H9 (cell line): ENCODE results near the gene NKX1-2. TPM values are rescaled to one million over a fixed set of nuclear protein-coding genes. Genes with fewer than 3 reads are reported as not detected.
A peak's percentile ranks its signal among the peaks of the same experiment; 100 is the strongest.

Experiments used
- DNase-seq: peaks from one replicate; pipeline ENCODE4 v3.0.0-alpha.2; 2017
- H2AFZ ChIP-seq: one replicate; pipeline ENCODE4 v1.6.1; 2013; ENCODE audit warnings: mild to moderate bottlenecking, low read length, control low read depth, moderate library complexity
- H2AK5ac ChIP-seq: 2 replicates; pipeline ENCODE4 v1.6.1; 2013; ENCODE audit warnings: low read length, control low read depth, mixed read lengths; ENCODE audit not compliant: insufficient read length
- H2BK120ac ChIP-seq: one replicate; pipeline ENCODE4 v1.6.1; 2013; ENCODE audit warnings: low read depth, mild to moderate bottlenecking, low read length, control low read depth, inconsistent platforms; ENCODE audit not compliant: poor library complexity, severe bottlenecking
- H2BK12ac ChIP-seq: 2 replicates; pipeline ENCODE4 v1.6.1; 2013; ENCODE audit warnings: low read length, control low read depth, mixed read lengths, low read depth; ENCODE audit not compliant: insufficient read length
- H2BK15ac ChIP-seq: 2 replicates; pipeline ENCODE4 v1.6.1; 2013; ENCODE audit warnings: low read depth, low read length, control low read depth
- H2BK20ac ChIP-seq: one replicate; pipeline ENCODE4 v1.6.1; 2013; ENCODE audit warnings: low read depth, mild to moderate bottlenecking, low read length, control low read depth, inconsistent platforms; ENCODE audit not compliant: poor library complexity, severe bottlenecking
- H2BK5ac ChIP-seq: 2 replicates; pipeline ENCODE4 v1.6.1; 2013; ENCODE audit warnings: low read length, control low read depth, mixed read lengths; ENCODE audit not compliant: insufficient read length
- H3K14ac ChIP-seq: 2 replicates; pipeline ENCODE4 v1.6.1; 2013; ENCODE audit warnings: low read length, control low read depth; ENCODE audit not compliant: insufficient read depth
- H3K18ac ChIP-seq: 2 replicates; pipeline ENCODE4 v1.6.1; 2013; ENCODE audit warnings: low read depth, mild to moderate bottlenecking, mixed read lengths, low read length, control low read depth; ENCODE audit not compliant: insufficient read length
- H3K23ac ChIP-seq: 2 replicates; pipeline ENCODE4 v1.6.1; 2013; ENCODE audit warnings: low read length, control low read depth, mixed read lengths, low read depth; ENCODE audit not compliant: insufficient read length
- H3K23me2 ChIP-seq: 2 replicates; pipeline ENCODE4 v1.6.1; 2013; ENCODE audit warnings: low read depth, mild to moderate bottlenecking, mixed read lengths, low read length, control low read depth; ENCODE audit not compliant: insufficient read length, poor library complexity, severe bottlenecking
- H3K27ac ChIP-seq: 2 replicates; pipeline ENCODE4 v1.5.1; 2013; ENCODE audit warnings: low read length, control low read depth, mixed read lengths, low read depth; ENCODE audit not compliant: insufficient read length
- H3K27me3 ChIP-seq: 2 replicates; pipeline ENCODE4 v1.6.1; 2013; ENCODE audit warnings: low read length, control low read depth, inconsistent platforms; ENCODE audit not compliant: insufficient read depth
- H3K4ac ChIP-seq: 2 replicates; pipeline ENCODE4 v1.6.1; 2013; ENCODE audit warnings: low read depth, mild to moderate bottlenecking, control low read depth, inconsistent platforms, low read length, moderate library complexity
- H3K4me1 ChIP-seq: 2 replicates; pipeline ENCODE4 v1.6.1; 2013; ENCODE audit warnings: low read length, control low read depth, inconsistent platforms; ENCODE audit not compliant: insufficient read depth
- H3K4me2 ChIP-seq: 2 replicates; pipeline ENCODE4 v1.6.1; 2013; ENCODE audit warnings: low read length, control low read depth, mixed read lengths; ENCODE audit not compliant: insufficient read length, insufficient read depth
- H3K56ac ChIP-seq: 2 replicates; pipeline ENCODE4 v1.6.1; 2013; ENCODE audit warnings: low read depth, mild to moderate bottlenecking, mixed read lengths, low read length, control low read depth; ENCODE audit not compliant: insufficient read length
- H3K79me1 ChIP-seq: 2 replicates; pipeline ENCODE4 v1.6.1; 2013; ENCODE audit warnings: low read depth, mild to moderate bottlenecking, moderate library complexity, low read length, control low read depth, inconsistent platforms; ENCODE audit not compliant: insufficient read depth, poor library complexity, severe bottlenecking
- H3K79me2 ChIP-seq: 2 replicates; pipeline ENCODE4 v1.6.1; 2013; ENCODE audit warnings: low read length, control low read depth, inconsistent platforms; ENCODE audit not compliant: insufficient read depth
- H3K9ac ChIP-seq: 2 replicates; pipeline ENCODE4 v1.6.1; 2013; ENCODE audit warnings: low read length, control low read depth, mixed read lengths; ENCODE audit not compliant: insufficient read length; ENCODE audit errors: extremely low read depth
- H3K9me3 ChIP-seq: one replicate; pipeline ENCODE4 v1.6.1; 2013; ENCODE audit warnings: low read depth, low read length, inconsistent platforms; ENCODE audit not compliant: control insufficient read depth
- H3T11ph ChIP-seq: one replicate; pipeline ENCODE4 v1.6.1; 2013; ENCODE audit warnings: mild to moderate bottlenecking, low read length, control low read depth, inconsistent platforms
- H4K20me1 ChIP-seq: one replicate; pipeline ENCODE4 v1.6.1; 2013; ENCODE audit not compliant: control insufficient read depth, insufficient read length, insufficient read depth
- H4K5ac ChIP-seq: 2 replicates; pipeline ENCODE4 v1.6.1; 2013; ENCODE audit warnings: low read depth, mild to moderate bottlenecking, mixed read lengths, low read length, control low read depth; ENCODE audit not compliant: insufficient read length
- H4K8ac ChIP-seq: replicated peaks from 2 replicates; pipeline ENCODE4 v1.6.1; 2013; ENCODE audit warnings: low read length, control low read depth, mixed read lengths, low read depth; ENCODE audit not compliant: insufficient read length
- H4K91ac ChIP-seq: 2 replicates; pipeline ENCODE4 v1.6.1; 2013; ENCODE audit warnings: low read depth, mild to moderate bottlenecking, moderate library complexity, mixed read lengths, low read length, control low read depth; ENCODE audit not compliant: insufficient read length
- H3K27ac Mint-ChIP-seq, 3 experiments: 2 replicates in 2 of 3; 3 replicates in 1 of 3; pipeline ENCODE4 v1.8.0; 2020 to 2021; ENCODE audit warnings: mixed read lengths in 3 of 3, mild to moderate bottlenecking in 1 of 3, moderate library complexity in 1 of 3
- H3K27me3 Mint-ChIP-seq: 2 replicates; pipeline ENCODE4 v1.8.0; 2021; ENCODE audit warnings: low read depth, mild to moderate bottlenecking, moderate library complexity, mixed read lengths
- H3K36me3 Mint-ChIP-seq, 3 experiments: 2 replicates in 2 of 3; 3 replicates in 1 of 3; pipeline ENCODE4 v1.8.0; 2020 to 2021; ENCODE audit warnings: low read depth in 3 of 3, mixed read lengths in 3 of 3; ENCODE audit not compliant: insufficient read depth in 1 of 3
- H3K4me1 Mint-ChIP-seq, 2 experiments: 2 replicates each; pipeline ENCODE4 v1.8.0; 2020; ENCODE audit warnings: mixed read lengths in 2 of 2
- H3K4me3 Mint-ChIP-seq, 2 experiments: 2 replicates in 1 of 2; 3 replicates in 1 of 2; pipeline ENCODE4 v1.8.0; 2020 to 2021; ENCODE audit warnings: mild to moderate bottlenecking in 2 of 2, mixed read lengths in 2 of 2, moderate library complexity in 1 of 2
- H3K9me3 Mint-ChIP-seq, 2 experiments: 2 replicates in 1 of 2; 3 replicates in 1 of 2; pipeline ENCODE4 v1.8.0; 2020; ENCODE audit warnings: mild to moderate bottlenecking in 2 of 2, mixed read lengths in 2 of 2, moderate library complexity in 1 of 2
- WGBS: extraction: QIAGEN DNeasy Blood & Tissue Kit; methylation state at CpG from one replicate; pipeline ENCODE4 v1.1.7; 2013; ENCODE audit warnings: missing lambda C conversion rate, low lambda C conversion rate, mixed read lengths; ENCODE audit not compliant: insufficient read length; ENCODE audit errors: extremely low coverage; 5-methylcytosine and 5-hydroxymethylcytosine counted together
- long read RNA-seq: library from polyadenylated mRNA; unstranded; transcript quantifications from one replicate; pipeline ENCODE4 v2.0.0, GENCODE V29; 2020
- total RNA-seq: library from RNA; stranded (reverse); gene quantifications from 2 replicates; pipeline ENCODE4 v1.2.1, GENCODE V29; 2021
- TF ChIP-seq, protein P1 (sequence below): fragments of 200-600 bp; sonication (generic); conservative IDR thresholded peaks from 3 replicates; pipeline ENCODE4 v1.8.0; 2021; ENCODE audit warnings: antibody characterized with exemption, mild to moderate bottlenecking

NKX1-2 gene
- total RNA-seq = 14.9 and 15.3 TPM in 2 replicates
- long read RNA-seq, partial matches to known transcripts = 0 of 8 reads
- long read RNA-seq, other reads (novel, unspliced or antisense) = 8 of 8 reads

GRCh38 chr10:124450012-124450782 lies at the start of gene NKX1-2:
TSS of gene NKX1-2 (minus strand) at chr10:124450035. CDS start at chr10:124449943, 92 bp downstream.
- Histone ChIP-seq H3K4me2 (peak within 1 kb of the TSS; percentile 72), H3K79me1 (no peaks in the 10 kb centered on the region), H3K23me2 (peaks cover 23% of the 10 kb centered on the region), H2BK15ac (no peak within 1 kb of the TSS), H3K4ac (no peak within 1 kb of the TSS), H2BK12ac (no peak within 1 kb of the TSS), H2BK5ac (no peak within 1 kb of the TSS), H4K5ac (no peak within 1 kb of the TSS), H4K91ac (no peak within 1 kb of the TSS), H3K27me3 (peaks cover 15% of the 10 kb centered on the region; the same call in 1 of the 2 replicates), H3K9me3 (no peaks in the 10 kb centered on the region), H2AK5ac (no peak within 1 kb of the TSS), H3K18ac (no peak within 1 kb of the TSS), H3K14ac (no peak within 1 kb of the TSS), H3T11ph (no peak within 1 kb of the TSS), H3K27ac (no peak within 1 kb of the TSS), H3K9ac (peak within 1 kb of the TSS; percentile 2), H3K23ac (no peak within 1 kb of the TSS), H3K79me2 (no peaks in the 10 kb centered on the region), H2BK20ac (no peak within 1 kb of the TSS), H3K56ac (no peak within 1 kb of the TSS), H3K4me1 (peaks cover 20% of the 10 kb centered on the region), H4K8ac (no peak within 1 kb of the TSS), H2BK120ac (no peak within 1 kb of the TSS), H2AFZ (no peak within 1 kb of the TSS), H4K20me1 (no peaks in the 10 kb centered on the region)
- no CpG with 5 or more reads among the region's 57 CpGs for WGBS
- peak; percentile 90 for DNase-seq
- TF ChIP-seq, protein P1, sequence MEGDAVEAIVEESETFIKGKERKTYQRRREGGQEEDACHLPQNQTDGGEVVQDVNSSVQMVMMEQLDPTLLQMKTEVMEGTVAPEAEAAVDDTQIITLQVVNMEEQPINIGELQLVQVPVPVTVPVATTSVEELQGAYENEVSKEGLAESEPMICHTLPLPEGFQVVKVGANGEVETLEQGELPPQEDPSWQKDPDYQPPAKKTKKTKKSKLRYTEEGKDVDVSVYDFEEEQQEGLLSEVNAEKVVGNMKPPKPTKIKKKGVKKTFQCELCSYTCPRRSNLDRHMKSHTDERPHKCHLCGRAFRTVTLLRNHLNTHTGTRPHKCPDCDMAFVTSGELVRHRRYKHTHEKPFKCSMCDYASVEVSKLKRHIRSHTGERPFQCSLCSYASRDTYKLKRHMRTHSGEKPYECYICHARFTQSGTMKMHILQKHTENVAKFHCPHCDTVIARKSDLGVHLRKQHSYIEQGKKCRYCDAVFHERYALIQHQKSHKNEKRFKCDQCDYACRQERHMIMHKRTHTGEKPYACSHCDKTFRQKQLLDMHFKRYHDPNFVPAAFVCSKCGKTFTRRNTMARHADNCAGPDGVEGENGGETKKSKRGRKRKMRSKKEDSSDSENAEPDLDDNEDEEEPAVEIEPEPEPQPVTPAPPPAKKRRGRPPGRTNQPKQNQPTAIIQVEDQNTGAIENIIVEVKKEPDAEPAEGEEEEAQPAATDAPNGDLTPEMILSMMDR = no peak
- H3K27ac Mint-ChIP-seq = peak within 1 kb of the TSS in 2 of 3 experiments; percentile 30 to 94; a peak in 4 of 7 replicates
- peaks cover 75% of the 10 kb centered on the region for H3K27me3 Mint-ChIP-seq
- H3K4me1 Mint-ChIP-seq = peaks cover 56 to 64% of the 10 kb centered on the region in 2 experiments
- peak within 1 kb of the TSS; percentile 73 to 91 for H3K4me3 Mint-ChIP-seq
- no peaks in the 10 kb centered on the region; a peak in 2 of 5 replicates for H3K9me3 Mint-ChIP-seq
- peaks cover 0 to 9% (median 0%) of the 10 kb centered on the region in 3 experiments; a peak in 3 of 7 replicates for H3K36me3 Mint-ChIP-seq
